Measurements from ENCODE around the gene IL17F.
"Not testable (repeated sequence)": the region's sequence is repeated elsewhere in the genome, so short reads cannot be mapped to it uniquely, and the experiment has no call there.

The IL17F gene

GRCh38 chr6:52251113-52251512, 6.8 kb upstream of the IL17F start:
- in situ Hi-C loops (cut with MboI; ENCODE audit: low sequenced_read_pairs), result no loop called here

- in situ Hi-C loops (cut with MboI; ENCODE audit: low sequenced_read_pairs), result no loop called here
Observed at GRCh38 chr6:52249078-52249477, 4.8 kb upstream of the IL17F start.

GRCh38 chr6:52245425-52245824, 1.1 kb upstream of the IL17F start:
- in situ Hi-C loops (cut with MboI; ENCODE audit: low sequenced_read_pairs), result no loop called here

DNA sequence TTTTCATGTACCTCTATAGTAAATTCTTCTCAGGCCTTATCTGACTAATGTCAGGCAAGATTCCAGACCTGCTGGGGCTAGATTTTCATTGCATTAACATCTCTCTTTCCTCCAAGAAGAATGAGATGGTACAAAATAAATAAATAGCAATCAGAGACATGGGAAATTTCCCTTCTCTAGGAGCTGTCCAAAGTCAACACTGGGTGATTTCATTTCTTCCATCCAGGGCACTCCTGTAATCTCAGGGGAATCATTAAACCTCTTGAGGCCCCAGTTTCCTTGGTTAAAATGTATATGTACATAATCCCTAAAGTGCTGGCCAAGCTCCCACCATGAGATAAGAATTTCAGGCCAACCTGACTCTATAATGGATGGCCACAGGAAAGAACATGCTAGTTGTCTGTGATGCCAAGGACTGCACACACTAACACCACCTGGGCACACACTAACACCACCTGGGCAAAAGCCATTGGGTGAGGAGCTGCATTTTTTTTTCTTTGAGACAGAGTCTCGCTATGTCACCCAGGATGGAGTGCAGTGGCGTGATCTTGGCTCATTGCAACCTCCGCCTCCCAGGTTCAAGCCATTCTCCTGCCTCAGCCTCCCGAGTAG, 912 bp downstream of the IL17F start:
- in situ Hi-C loops (cut with MboI; ENCODE audit: low sequenced_read_pairs), result no loop called here

DNA sequence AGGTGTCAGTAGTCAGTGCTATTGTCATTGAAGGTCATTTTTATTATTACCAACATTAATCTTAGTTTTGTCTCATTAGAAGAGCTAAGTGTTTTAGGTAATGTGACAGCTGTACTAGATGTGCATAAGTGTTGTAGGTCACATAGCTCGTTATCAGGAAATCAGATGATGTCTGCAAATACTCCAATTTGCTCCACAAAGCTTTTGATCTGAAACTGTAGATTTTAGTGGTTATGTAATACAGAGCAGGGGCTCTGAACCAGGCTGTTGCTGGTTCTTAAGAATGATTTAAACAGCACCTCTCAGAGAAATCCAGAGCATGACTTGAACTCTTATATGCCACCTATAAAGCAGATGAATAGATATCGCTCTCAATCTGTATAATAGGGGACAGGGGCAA, 2.5 kb downstream of the IL17F start:
- in situ Hi-C loops (cut with MboI; ENCODE audit: low sequenced_read_pairs), result no loop called here

DNA sequence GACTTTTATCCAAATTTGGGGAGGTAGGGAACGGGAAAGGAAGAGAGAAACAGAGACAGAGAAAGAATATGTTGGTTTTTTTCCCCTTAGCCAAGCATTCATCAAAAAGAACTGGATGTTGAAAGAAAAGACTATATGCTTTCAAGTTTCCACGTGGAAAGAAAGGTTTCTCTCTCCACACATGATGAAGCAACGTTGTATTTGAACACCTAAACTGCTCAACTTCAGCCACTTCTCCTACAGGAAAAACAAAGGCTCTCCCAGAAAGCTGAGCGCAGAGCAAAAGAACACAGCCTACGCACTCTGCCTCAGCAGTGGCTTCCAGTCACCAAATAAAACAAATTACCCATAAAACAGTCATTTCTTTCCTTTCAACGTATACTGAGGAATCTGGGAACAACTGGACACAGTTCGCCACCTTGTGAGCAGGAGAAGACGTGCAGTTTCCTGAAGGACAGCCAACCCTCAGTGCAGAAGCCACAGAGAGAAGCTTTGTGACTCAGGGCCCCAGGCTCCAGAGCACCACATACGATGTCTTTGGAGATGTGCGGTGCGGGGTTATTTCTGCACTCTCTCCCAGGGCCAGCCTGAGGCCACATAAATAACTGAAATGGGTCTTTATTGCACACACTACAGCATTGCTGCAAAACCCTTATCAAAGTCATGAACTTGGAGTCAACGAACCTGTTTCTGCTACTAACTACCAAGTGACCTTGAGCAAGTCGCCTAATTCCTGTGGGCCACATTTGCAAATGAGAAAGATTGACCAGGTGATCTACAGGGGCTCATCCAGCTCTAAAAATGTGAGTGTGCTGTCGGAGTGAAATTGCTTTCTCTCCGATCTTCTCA, 10.1 kb downstream of the IL17F start:
- in situ Hi-C loops (cut with MboI; ENCODE audit: low sequenced_read_pairs), result no loop called here

DNA sequence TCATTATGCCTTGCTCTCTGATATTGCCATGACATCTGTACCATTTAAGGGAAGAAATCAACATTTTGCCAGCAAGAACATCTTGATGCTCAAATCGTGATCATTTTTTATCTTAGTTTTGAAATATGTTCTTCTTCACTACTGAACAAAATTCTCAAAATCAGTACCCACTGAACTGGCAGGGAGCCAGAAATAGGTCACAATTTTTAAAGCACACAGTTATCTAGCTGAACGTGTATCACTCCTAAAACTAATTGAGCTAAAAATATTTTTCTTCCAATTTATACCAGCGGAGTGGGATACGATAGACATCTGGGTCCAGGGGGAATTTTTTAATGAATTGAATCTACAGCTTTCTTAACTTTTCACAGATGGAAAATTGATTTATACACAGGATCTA, 11.3 kb downstream of the IL17F start:
- in situ Hi-C loops (cut with MboI; ENCODE audit: low sequenced_read_pairs), result no loop called here

DNA sequence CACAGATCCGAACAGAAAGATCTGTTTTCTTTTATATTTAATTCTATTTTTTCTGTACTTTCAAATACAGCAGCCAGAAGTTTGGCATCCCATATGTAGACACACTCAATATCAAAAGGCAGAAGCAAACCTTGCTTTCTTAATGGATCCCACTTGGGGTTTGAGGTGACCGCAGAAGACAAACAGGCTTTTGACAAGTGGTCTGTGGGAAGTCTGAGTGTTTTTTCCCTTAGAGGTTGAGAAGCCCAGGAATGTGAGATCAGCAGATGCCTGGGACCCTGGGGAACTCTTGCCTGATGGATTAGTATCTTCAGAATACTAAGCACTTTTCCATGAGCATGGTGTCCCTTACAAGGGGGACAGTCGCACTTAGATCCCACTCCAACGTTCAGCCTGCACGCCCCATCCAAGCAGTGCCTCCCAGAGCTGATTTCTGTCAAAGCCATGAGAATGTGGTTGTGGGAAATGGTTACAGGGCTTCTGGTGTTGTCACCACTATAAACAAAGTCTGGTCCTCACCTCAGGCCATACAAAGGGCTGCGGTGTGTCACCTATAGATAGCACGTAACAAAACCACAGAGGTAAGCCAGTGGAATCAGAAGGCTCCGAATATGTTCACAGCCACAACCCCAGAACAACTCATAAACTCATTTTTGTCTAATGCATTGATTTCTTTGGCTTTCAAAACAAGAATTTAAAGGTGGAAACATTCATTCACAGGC, 12.7 kb downstream of the IL17F start:
- in situ Hi-C loops (cut with MboI; ENCODE audit: low sequenced_read_pairs), result no loop called here

GRCh38 chr6:52230685-52231084, 13.6 kb downstream of the IL17F start:
- in situ Hi-C loops (cut with MboI; ENCODE audit: low sequenced_read_pairs), result no loop called here

DNA sequence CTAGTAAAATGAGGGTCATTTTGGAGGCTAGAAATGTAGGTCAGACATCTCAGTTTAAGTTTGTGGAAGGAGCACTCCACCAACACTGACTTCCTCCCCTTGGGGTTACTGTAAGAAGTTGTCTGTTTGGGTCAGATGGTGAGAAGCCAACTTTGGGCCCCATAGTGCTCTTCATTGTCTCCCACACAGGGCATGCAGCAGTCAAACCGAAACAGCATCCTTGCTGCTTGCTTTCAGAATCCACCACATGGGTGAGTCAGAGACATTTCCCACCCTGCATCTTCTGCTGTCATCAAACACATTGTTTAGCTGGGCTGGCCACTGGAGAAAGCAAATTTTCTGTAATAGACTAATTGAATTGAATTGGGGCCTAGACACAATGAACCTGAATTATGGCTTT, 16.8 kb downstream of the IL17F start:
- in situ Hi-C loops (cut with MboI; ENCODE audit: low sequenced_read_pairs), result no loop called here

DNA sequence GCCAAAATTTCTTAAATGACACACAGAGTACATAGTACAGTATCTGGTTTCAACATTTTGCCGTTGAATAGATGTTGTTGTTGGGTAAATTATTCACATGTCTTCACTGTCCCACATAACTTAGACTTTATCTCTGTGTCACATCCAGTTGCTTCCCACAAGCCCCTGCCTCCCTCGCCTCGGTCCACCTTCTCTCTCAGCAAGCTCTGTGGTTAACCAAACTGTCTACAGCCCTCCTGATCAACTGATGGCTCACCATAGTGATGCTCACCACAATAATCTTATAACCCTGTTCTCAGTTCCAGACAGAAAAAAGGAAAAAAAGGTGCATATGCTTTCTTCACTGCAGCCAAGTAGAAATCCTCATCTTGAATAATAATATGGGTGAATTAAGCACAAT, 23.0 kb downstream of the IL17F start:
- in situ Hi-C loops (cut with MboI; ENCODE audit: low sequenced_read_pairs), result no loop called here

GRCh38 chr6:52217761-52218160, 26.5 kb downstream of the IL17F start:
- in situ Hi-C loops (cut with MboI; ENCODE audit: low sequenced_read_pairs), result no loop called here

DNA sequence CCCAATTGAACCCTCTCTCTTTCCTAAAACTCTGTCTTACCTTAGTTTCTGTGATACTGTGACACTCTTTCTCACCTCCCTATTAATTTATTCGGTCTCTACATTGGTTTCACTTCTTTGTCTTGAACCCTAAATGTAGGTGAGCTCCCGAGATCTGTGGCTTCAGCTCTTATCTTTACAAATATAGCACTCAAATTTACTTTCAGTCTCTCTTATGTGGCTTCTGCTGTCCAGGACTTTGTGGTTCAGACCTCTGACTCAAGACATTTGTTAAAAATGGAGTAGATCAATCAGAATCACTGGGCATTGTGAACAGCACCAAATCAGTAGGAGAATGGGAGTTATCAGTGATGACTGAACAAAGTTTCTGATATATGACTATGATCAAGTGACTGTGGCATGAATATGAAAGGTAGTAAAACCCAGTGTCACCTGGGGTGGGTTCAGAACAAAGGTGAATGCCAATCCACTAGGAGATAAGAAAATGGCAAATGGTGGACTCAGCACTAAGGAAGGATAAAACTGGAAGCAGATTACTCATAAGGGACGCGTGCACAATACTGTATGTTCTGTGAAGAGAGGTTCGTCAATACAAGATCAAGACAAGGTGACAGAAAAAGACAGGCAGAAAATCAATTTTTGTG, 27.2 kb downstream of the IL17F start:
- in situ Hi-C loops (cut with MboI; ENCODE audit: low sequenced_read_pairs), result no loop called here

DNA sequence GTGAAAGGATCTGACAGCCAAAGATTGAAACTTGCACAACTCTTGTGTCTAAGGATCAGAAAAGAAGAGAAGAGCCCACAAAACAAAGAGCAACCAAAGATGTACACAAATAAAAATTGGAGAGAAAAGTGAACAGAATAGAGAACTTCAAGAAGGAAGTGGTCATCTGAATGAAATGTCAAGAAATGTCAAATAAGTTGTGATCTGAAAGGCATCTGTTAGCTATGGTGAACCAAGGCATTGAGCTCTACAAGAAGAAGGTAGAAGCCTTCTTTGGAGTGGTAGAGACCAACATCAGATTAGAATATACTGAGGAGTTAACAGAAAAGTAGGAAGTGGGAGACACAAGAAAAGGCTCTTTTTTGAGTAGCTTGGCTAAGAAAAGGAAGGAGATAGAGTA, 28.5 kb downstream of the IL17F start:
- in situ Hi-C loops (cut with MboI; ENCODE audit: low sequenced_read_pairs), result no loop called here

GRCh38 chr6:52213127-52213526, 31.2 kb downstream of the IL17F start:
- in situ Hi-C loops (cut with MboI; ENCODE audit: low sequenced_read_pairs), result no loop called here

DNA sequence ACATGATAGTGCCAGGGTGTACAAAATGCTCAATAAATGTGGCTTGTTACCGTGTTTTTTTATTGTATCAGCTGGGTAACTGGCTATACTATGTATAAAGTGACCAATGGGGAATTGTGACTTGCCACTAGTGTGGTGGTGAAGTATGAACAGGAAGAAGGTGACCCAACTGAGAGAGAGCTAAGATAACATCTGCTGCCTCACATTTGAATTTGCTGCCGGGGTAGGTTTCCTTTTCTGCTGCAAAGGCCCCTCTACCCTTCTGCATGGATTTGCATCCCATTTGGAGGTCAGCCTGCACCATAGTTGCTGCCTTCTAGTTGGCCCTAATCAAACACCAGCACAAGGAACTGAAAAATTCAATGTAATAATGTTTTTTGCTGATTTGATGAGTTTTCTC, 34.1 kb downstream of the IL17F start:
- in situ Hi-C loops (cut with MboI; ENCODE audit: low sequenced_read_pairs), result no loop called here

GRCh38 chr6:52209770-52210169, 34.5 kb downstream of the IL17F start:
- in situ Hi-C loops (cut with MboI; ENCODE audit: low sequenced_read_pairs), result no loop called here

DNA sequence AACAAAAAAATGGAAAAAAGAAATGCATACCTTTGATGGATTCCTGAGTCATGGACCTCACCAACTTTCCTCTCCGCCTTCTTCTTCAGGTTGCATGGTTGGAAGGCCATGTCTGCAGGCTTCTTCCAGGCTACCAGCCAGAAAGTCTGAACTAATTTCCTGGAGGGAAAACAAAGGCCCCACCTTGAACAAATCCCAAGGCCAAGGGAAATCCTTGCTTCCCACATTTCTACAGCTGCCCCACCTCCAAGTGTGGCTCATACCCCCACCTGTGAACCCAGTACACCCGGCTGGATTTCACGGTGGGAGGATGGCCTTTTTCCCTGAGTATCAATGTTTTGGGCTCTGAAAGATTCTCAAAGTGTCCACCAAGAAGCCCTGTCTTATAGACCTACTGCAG, 35.7 kb downstream of the IL17F start:
- in situ Hi-C loops (cut with MboI; ENCODE audit: low sequenced_read_pairs), result no loop called here

DNA sequence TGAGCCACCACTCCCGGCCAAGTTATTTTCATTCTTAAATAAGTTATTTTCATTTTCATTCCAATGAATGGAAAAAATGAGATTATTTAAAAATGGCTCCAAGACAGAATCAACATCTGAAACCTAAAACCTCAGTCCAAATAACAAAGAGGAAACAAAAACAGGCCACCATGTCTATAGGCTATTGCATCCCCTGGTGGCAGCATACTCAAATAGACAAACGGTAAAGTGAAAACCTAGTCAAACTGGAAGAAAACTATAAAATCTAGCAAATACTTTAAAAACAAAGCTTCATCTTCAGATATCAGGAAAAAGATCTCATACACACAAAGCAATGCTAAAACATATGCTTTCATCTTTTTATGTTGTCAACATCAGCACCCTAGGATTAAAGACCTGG, 37.2 kb downstream of the IL17F start:
- in situ Hi-C loops (cut with MboI; ENCODE audit: low sequenced_read_pairs), result no loop called here

- in situ Hi-C loops (cut with MboI; ENCODE audit: low sequenced_read_pairs), result no loop called here
Observed at GRCh38 chr6:52201493-52201892, 42.8 kb downstream of the IL17F start.

- in situ Hi-C loops (cut with MboI; ENCODE audit: low sequenced_read_pairs), result no loop called here
Observed at GRCh38 chr6:52201046-52201445, 43.3 kb downstream of the IL17F start.

GRCh38 chr6:52200088-52200487, 44.2 kb downstream of the IL17F start:
- in situ Hi-C loops (cut with MboI; ENCODE audit: low sequenced_read_pairs), result not testable (repeated sequence)
